NCI-H2227 (cell line): ENCODE data around the gene PXT1.
"Not testable (repeated sequence)": the region's sequence is repeated elsewhere in the genome, so short reads cannot be mapped to it uniquely, and the experiment has no call there.

ENCODE experiments used
- DNase-seq: peaks from one replicate; lab custom pipeline; 2025; ENCODE audit not compliant: unreplicated experiment; lab: John Stamatoyannopoulos, UW

PXT1 gene, protein sequence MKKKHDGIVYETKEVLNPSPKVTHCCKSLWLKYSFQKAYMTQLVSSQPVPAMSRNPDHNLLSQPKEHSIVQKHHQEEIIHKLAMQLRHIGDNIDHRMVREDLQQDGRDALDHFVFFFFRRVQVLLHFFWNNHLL

DNA sequence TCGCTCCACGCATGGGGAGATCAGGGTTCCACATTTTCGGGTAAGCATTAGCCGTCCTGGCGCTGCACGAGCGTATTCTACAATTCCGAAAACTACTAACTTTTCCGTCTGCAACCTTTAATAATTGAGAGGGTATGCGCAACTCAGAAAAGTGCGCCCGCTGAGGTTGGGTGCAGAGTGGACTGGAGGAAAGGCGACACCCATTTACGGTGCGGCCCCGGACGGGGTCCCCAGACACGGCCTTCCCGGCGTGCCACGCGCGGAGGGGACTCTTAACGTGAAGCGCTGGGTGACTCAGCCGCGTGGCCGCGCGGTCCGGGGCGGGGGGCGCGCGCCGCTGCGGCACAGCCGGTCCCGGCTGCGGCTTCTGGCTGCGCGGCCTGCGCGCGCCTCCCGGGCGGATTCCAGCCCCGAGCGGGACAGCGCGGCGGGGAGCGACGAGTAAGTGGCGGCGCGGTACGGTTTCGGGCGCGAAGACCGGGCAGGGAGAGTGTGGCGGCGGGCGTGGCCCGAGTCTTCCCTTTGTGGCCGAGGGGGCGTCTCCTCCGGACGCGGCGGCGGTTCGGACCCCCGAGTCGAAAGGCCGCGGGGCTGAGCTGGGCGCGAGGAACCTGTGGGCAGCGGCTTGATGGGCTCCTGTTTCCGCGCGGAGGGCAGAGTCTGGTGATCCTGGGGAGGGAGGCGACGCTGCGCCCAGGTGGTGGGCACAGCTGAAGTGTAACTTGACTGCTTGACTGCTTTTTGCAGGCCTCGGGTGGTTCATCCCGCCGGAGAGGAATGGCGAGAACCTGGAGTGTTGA lies at the start of gene PXT1, which contains the start of gene KCTD20:
Gene PXT1 (minus strand): TSS at position 184 of the 800 bp plus-strand sequence. CDS start 16,772 bp downstream, outside the sequence.
Gene KCTD20 (plus strand): TSS at position 330 of the 800 bp plus-strand sequence. CDS start 27,098 bp downstream, outside the sequence.
- peak; percentile 91 for DNase-seq

DNA sequence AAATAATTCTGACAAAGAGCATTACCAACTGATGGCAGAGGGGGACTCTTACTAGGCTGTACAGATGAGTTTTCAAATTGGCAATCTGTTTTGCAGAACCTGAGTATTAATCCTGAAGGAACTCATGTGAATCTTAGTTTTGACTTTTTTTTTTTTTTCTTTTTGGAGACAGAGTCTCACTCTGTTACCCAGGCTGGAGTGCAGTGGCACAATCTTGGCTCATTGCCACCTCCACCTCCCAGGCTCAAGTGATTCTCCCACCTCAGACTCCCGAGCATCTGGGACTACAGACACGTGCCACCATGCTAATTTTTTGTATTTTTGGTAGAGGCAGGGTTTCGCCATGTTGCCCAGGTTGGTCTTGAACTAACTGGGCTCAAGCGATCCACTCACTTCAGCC lies 49.4 kb upstream of the PXT1 start:
- DNase-seq: no peak

DNA sequence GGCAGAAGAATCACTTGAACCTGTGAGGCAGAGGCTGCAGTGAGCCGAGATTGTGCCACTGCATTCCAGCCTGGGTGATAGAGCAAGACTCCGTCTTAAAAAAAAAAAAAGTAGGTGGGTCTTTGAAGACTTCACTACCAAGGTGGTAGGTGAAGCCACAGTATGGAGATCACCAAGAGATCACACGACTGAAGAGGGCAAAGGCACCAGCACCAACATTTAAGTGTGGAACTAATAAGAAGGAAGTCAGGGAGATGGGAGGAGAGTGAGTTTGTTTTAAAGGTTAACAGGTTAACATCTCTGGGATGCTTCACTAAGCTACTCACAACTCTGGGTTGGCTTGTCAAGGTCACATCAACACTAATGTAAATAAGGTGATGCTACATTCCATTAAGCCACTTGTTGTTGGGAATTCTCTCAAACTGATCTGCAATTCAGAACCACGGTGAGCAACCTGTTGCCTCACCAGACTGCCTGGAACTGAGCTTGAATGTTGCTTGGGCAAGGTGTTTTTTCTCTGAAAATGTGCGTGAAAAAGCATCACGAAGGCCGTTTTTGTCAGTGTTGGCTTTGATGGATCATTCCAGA lies 48.8 kb upstream of the PXT1 start:
- DNase-seq: no peak

DNA sequence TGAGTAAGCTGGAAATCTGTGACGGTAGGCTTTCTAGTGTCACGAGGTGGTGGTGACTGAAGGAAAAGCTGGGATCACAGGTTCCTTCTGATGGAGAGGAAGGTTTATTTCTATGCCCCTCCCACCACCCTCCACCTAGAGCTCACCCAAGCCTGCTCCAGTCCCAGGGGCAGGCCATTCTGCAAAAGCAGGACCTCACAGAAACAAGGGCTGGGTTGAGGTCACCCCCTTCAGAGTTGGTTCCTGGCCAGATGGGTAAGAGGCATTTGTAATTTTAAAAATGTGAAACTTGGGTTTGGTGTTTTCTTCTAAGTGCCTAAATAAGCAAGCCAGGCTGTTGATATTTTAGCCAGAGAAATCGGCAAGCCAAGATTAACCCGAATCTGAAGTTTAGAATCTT lies 46.8 kb upstream of the PXT1 start:
- no peak for DNase-seq

DNA sequence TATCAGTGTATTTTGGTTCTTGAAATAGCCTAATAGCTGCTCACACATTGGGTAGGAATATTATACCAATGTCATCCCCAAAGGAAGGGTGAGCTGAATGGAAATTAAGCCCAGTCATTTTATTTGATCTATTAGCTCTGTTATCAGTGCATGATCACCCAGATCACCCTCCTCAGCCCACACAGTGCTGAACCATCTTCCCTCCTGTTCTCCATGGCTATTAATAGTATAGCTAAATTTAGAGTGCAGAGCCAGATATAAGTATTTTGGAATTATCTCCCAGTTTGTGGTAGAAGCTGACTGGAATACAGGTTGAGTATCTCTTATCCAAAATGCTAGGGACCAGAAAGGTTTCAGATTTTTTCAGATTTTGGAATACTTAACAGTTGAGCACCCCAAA lies 45.6 kb upstream of the PXT1 start:
- DNase-seq: no peak

DNA sequence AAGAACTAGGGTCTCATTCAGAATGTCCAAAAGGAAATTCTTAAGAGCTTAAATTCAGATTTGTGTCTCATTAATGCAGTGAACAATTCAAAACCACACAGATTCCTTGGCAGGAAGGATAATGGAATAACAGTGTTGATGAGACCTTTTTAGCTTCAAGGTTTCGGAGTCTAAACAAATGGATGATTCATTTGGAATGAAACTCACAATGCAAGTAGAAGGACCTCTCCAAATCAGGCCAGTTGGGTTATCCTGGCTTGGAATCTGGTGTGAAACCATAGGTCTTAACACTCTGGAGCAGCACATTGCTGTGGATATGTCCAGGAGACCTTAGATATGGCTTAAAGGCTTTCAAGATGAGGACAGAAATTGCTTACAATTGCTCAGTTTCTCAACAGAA lies 45.0 kb upstream of the PXT1 start:
- no peak for DNase-seq

DNA sequence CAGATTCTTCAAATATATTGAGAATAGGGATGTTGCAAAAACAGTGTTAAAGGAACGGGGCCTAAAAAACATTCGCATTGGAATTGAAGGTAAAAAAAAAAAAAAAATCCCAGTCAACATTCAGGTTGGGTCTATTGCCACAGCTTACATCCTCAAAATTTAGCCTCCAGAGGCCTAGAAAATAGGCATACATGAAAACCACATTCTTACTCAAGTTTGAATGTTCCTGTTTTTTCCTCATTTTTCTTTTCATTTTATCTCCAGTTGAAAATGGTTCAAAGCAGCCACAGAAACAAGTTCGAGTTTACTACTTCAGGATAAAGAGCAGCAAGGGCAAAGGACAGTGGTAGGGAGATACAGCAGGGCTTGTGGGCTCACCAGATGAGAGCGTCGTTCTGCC lies 42.1 kb upstream of the PXT1 start:
- no peak for DNase-seq

DNA sequence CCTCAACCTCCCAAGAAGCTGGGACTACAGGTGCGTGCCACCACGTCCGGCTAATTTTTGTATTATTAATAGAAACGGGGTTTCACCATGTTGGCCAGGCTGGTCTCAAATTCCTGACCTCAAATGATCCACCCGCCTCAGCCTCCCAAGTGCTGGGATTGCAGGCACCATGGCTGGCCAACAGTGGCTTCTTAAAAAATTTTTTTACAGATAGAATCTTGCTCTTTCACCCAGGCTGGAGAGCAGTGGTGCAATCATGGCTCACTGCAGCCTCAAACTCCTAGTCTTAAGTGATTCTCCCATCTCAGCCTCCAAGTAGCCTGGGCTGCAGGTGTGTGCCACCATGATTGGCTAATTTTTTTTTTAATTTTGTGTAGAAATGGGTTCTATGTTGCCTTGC lies 40.7 kb upstream of the PXT1 start:
- not testable (repeated sequence) for DNase-seq

DNA sequence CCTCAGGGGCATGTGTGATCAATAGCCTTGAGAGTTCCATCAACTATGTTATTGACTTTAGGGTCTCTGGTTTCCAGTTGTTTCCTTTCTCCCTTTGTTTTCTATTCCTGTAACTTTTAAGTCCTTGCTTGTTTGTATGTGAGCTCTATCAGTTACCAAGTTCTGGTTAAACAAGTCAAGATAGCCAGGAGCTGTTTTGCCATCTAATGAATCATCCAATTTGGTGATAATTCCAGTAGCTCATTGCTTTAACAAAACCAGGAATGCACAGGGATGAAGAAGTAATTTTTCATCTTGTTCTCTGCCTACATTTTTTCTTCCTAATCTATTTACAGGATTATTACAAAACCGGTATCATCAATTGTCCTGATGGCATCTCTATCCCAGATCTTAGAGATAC lies 36.6 kb upstream of the PXT1 start:
- no peak for DNase-seq

DNA sequence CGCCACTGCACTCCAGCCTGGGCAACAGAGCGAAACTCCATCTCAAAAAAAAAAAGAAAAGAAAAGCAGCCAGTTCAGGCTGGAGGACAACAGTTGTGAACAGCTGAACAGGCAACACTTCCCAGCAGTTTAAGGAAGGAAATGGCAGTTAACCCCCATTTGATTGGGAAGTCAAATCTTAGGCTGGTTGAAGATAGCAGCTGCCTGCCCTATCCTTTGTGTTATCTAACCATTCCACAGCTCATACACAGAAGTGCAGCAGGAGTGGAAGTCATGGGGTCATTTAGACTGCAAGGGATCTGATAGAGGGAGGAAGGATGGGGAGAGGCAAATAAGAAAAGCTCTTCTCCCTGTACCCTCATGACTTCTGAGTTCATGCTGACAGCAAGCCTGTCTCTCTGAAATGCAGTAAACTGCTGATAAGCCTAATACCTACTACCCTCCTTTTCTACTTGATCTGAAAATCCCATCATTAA lies 35.4 kb upstream of the PXT1 start:
- no peak for DNase-seq

DNA sequence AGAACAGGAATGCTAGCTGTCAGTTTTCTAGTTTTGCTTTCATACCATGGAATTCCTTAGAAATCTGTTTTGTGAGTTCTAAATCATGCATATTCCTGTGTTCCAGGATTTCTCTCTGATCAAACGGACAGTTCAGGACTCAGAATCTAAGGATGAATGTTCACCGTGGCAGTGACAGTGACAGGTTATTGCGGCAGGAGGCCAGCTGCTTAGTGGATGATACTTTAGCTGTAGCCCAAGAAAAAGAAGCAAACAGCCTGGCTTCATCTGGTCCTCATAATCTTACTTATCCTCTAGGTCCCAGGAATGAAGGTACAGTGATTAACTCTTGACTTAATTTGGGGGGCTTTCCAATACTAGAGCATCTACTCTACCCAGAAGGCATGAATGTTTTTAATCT lies 27.3 kb upstream of the PXT1 start:
- DNase-seq: no peak

DNA sequence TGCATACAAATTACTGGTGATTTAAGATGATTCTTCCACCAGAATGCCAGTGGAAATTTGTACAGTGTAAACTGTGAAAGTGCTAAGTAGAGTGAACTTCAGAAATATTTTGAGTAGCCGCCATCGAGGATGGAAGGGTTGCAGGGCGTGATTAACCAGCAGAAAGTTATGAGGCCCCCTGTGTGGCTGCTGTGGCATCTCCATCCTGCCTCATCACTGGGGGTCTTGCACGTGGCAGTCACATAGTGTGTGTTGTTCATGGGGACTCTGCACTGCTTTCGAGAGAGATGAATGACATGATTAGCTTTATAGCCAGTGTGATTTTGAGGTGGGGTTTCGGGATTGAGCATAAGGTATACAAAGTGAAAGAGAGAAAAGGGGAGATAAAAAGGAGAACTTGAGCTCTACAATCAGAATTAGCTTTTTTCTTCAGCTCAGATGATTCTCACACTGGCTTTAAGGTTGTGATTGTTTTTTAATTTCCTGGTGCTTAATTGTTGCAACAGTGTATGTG lies 26.6 kb upstream of the PXT1 start:
- DNase-seq: no peak

DNA sequence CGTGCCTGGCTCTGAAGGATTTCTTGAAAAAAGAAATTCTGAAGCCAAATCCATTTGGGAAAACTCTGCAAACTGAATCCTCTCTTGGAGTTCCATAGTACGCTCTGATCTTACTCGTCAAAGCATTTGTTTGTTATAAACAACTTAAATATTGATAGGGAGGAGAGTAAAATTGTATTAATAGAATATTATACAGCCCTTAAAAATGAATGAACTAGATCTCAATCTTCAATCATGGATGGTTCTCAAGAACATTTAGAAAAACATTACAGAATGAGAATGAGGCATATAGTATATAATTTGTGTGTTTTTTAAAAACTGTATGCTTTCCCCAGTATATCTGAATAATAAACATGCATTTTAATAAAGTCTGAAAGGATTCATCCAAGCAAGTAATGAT lies 25.0 kb upstream of the PXT1 start:
- DNase-seq: no peak

DNA sequence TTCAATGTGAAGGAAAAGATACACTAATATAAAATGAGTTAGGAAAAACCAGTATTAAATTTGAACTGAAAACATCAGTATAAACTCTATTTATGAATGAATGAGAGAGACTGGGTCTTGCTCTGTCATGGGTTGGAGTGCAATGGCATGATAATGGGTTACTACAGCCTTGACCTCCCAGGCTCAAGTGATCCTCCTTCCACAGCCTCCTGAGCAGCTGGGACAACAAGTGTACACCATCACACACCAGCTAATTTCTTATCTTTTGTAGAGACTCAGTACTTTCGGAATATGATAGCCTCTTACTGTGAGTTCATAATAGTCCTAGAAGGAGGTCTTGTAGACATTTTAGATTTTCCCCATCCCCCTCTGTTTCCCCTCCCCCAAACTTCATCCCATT lies 21.6 kb upstream of the PXT1 start:
- DNase-seq: no peak

DNA sequence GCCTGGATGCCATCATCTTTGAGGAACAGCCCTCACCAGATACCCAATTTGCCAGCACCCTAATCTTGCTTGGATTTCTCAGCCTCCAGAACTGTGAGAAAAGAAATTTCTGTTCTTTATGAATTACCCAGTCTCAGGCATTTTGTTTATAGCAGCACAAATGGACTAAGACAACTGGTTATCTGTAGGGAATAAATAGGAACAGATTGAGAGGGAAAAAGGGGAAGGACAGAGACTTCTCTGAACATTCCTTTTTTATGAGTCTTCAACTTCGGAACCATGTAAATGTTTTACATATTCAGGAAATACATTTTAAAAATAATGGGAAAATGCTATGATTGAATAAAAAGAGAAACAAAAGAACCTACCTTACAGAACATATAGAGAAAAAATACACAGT lies 21.0 kb upstream of the PXT1 start:
- DNase-seq: no peak

DNA sequence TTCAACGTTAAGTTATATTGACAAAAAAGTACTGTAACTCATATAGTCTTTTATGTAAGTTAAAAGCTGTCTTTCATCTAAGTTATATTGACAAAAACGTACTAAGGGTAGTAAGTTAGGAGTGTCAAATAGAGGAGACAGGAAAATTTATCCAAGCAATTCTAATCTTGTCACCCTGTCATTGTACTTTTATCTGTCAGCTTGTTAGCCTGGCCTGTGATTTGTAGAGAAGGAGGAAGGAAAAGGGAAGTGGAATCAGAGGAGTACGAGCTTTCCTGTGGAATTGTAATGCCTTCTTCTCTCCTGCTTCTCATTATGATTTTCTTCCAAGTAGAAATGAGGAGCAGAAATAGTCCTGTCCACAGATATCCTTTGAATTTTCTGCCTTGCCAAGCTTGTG lies 19.0 kb upstream of the PXT1 start:
- DNase-seq: no peak

DNA sequence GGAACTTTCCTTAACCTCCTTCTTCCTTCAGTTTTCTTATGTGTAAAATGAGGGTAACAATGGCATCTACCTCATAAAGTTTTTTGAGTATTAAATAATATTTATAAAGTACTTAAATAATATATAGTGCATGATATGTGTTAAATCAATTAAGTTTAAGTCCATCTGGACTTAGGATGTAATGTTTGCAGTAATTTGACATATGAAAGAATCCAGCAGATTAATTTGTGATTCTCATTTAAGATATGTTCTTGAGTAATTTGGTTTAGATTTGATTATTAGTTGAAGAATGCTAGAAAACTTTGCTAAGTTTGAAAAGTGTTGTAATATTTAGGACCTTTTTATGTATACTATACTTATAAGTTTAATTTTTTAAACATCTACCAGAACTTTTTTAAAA lies 18.3 kb upstream of the PXT1 start:
- no peak for DNase-seq

DNA sequence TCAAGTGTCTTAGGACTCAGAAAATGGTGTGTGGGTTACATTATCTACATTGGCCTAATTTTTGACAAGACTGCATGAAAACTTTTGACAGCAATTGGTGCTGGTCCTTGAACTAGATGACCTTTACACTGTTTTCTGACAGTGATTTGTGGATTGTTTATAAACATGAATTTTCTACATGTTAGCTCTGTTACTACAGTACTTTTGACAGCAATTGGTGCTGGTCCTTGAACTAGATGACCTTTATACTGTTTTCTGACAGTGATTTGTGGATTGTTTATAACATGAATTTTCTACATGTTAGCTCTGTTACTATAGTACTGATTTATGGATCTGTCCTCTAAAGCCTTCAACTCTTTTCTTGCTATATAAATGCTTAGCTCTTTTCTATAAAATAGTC lies 16.8 kb upstream of the PXT1 start:
- peak; percentile 11 for DNase-seq

DNA sequence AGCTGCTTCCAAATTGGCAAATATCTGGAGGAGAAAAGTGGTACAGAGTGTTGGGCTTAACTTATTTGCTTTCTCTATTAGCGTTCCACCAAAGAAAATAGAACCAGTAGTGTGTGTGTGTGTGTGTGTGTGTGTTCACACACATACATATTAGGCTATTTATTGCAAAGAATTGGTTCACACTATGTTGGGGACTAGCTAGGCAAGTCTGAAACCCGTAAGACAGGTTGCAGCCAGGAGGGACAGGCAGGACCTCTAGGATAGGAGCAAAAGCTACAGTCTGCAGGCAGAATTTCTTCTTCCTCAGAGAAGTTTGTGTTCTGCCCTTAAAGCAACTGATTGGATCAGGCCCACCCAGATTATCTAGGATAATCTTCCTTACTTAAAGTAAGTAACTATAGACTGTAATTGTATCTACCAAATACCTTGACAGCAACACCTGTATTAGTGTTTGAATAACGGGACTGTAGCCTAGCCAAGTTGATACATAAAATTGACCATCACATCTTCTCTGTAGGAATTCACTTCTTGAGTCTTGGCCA lies 12.9 kb upstream of the PXT1 start:
- no peak for DNase-seq

DNA sequence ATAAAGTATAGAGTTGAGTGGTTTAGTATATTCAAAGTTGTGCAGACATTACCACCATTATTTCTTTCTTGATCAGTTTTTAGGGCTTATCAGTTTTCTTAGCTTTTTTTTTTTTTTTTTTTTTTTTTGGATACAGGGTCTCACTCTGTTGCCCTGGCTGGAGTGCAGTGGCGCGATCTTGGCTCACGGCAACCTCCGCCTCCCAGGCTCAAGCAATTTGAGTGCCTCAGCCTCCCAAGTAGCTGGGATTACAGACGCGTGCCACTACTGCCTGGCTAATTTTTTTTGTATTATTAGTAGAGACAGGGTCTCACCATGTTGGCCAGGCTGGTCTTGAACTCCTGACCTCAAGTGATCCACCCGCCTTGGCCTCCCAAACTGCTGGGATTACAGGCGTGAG lies 10.2 kb upstream of the PXT1 start:
- DNase-seq: not testable (repeated sequence)

DNA sequence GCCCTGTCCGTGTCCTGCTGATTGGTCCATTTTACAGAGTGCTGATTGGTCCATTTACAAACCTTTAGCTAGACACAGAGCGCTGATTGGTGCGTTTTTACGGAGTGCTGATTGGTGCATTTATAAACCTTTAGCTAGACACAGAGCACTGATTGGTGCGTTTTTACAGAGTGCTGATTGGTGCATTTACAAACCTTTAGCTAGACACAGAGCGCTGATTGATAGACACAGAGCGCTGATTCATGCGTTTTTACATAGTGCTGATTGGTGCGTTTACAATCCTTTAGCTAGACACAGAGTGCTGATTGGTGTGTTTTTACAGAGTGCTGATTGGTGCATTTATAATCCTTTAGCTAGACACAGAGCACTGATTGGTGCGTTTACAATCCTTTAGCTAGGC lies 6.5 kb upstream of the PXT1 start:
- DNase-seq: not testable (repeated sequence)

DNA sequence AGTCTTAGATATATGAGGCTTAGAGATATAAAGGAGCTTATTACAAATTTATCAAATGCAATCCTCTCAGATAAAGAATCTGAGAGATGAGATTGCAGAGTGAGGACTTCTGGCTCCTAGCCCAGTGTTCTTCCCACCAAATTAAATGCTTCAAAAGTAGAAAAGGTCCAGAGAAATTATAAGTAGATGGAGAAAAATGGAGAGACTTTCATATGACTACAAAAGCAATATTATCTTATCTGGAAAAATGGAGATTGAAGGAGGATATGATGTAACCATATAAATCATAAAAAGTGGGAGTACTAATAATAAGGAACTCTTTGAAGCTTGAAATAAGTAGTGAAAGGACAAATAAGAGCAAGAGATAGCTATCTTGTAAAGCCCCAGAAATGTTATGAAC lies 3.0 kb upstream of the PXT1 start:
- DNase-seq: no peak
